ENCODE data around the gene STK4. TPM values are rescaled to one million over a fixed set of nuclear protein-coding genes. Genes with fewer than 3 reads are reported as not detected.
A peak's percentile ranks its signal among the peaks of the same experiment; 100 is the strongest.

STK4 gene
- total and polyA plus RNA-seq, 8 donors: 25.0 to 63.7 (median 28.2) TPM

GRCh38 chr20:45111285-45111684, 145.0 kb downstream of the STK4 start:
- no peak overlapping the region for H3K4me3 ChIP-seq
- no peaks in the 10 kb centered on the region for H3K36me3 ChIP-seq
- intact Hi-C loops (cut with DNase I): no loop called here
- no peak overlapping the region for H3K27ac ChIP-seq
- H3K9me3 ChIP-seq: no peaks in the 10 kb centered on the region
- TF ChIP-seq, protein P1, sequence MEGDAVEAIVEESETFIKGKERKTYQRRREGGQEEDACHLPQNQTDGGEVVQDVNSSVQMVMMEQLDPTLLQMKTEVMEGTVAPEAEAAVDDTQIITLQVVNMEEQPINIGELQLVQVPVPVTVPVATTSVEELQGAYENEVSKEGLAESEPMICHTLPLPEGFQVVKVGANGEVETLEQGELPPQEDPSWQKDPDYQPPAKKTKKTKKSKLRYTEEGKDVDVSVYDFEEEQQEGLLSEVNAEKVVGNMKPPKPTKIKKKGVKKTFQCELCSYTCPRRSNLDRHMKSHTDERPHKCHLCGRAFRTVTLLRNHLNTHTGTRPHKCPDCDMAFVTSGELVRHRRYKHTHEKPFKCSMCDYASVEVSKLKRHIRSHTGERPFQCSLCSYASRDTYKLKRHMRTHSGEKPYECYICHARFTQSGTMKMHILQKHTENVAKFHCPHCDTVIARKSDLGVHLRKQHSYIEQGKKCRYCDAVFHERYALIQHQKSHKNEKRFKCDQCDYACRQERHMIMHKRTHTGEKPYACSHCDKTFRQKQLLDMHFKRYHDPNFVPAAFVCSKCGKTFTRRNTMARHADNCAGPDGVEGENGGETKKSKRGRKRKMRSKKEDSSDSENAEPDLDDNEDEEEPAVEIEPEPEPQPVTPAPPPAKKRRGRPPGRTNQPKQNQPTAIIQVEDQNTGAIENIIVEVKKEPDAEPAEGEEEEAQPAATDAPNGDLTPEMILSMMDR (IDR thresholded peaks at IDR 0.05): no peak
- peaks cover 0 to 27% of the 10 kb centered on the region in 2 donors for H3K27me3 ChIP-seq
- no peaks in the 10 kb centered on the region for H3K4me1 ChIP-seq
- ATAC-seq (no peak), DNase-seq (no peak)

- Histone ChIP-seq H3K36me3 (no peaks in the 10 kb centered on the region), H3K9me3 (no peaks in the 10 kb centered on the region), H3K4me1 (no peaks in the 10 kb centered on the region), H3K27ac (no peak overlapping the region), H3K4me3 (no peak overlapping the region), H3K27me3 (peaks cover 0 to 32% of the 10 kb centered on the region in 2 donors)
- TF ChIP-seq, protein P1 (IDR thresholded peaks at IDR 0.05): peak; percentile 34 to 36
- ATAC-seq: peak; percentile 53
- no peak for DNase-seq
- intact Hi-C loops (cut with DNase I): no loop called here
Observed at GRCh38 chr20:45111799-45112471, 145.6 kb downstream of the STK4 start.

DNA sequence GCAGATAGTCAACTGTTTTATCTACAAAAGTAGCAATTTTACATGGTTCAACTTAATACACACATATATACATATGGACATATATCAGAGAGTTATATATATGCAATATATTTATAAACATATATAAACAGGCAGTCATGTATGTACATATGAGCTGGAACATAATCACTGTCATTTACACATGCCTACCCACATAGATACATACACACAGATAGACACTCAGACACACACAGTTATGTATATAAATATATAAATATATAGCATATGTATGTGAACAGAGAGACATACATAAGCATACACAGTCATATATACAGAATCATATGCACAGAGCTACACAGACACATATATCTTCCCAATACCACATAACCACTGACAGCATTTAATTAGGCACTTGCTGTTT, 146.4 kb downstream of the STK4 start:
- no peaks in the 10 kb centered on the region for H3K9me3 ChIP-seq
- H3K36me3 ChIP-seq: no peaks in the 10 kb centered on the region
- H3K27ac ChIP-seq: no peak overlapping the region
- TF ChIP-seq, protein P1 (IDR thresholded peaks at IDR 0.05): no peak
- intact Hi-C loops (cut with DNase I): no loop called here
- no peak overlapping the region for H3K4me3 ChIP-seq
- DNase-seq: no peak
- ATAC-seq: no peak
- H3K27me3 ChIP-seq: peaks cover 0 to 34% of the 10 kb centered on the region in 2 donors
- H3K4me1 ChIP-seq: no peaks in the 10 kb centered on the region

- DNase-seq: no peak
- Histone ChIP-seq H3K27ac (no peak overlapping the region), H3K4me1 (no peaks in the 10 kb centered on the region), H3K4me3 (no peak overlapping the region), H3K27me3 (peaks cover 0 to 34% of the 10 kb centered on the region in 2 donors), H3K9me3 (no peaks in the 10 kb centered on the region), H3K36me3 (no peaks in the 10 kb centered on the region)
- no peak for ATAC-seq
- intact Hi-C loops (cut with DNase I): no loop called here
- TF ChIP-seq, protein P1 (IDR thresholded peaks at IDR 0.05): no peak
Observed at GRCh38 chr20:45113865-45114264, 147.6 kb downstream of the STK4 start.

- TF ChIP-seq, protein P1 (IDR thresholded peaks at IDR 0.05): no peak
- DNase-seq (no peak), ATAC-seq (no peak)
- Histone ChIP-seq H3K27me3 (peaks cover 0 to 39% of the 10 kb centered on the region in 2 donors), H3K4me1 (no peaks in the 10 kb centered on the region), H3K9me3 (no peaks in the 10 kb centered on the region), H3K4me3 (no peak within 1 kb of the TSS), H3K27ac (no peak within 1 kb of the TSS), H3K36me3 (no peaks in the 10 kb centered on the region)
- intact Hi-C loops (cut with DNase I): no loop called here
Observed at GRCh38 chr20:45114465-45115385, 148.4 kb downstream of the STK4 start, which contains the start of gene WFDC5. WFDC5 (minus strand) TSS chr20:45115174; CDS start chr20:45115083, 91 bp downstream.

Data from left lung (tissue), 10 donors.